Measurements from ENCODE around the gene RUFY4. TPM values are rescaled to one million over a fixed set of nuclear protein-coding genes. Genes with fewer than 3 reads are reported as not detected.

RUFY4 gene
- total and polyA plus RNA-seq, 9 of the 15 experiments (the other 6 are each of a cell fraction or from before 2014, with no cell fraction given): not detected

DNA sequence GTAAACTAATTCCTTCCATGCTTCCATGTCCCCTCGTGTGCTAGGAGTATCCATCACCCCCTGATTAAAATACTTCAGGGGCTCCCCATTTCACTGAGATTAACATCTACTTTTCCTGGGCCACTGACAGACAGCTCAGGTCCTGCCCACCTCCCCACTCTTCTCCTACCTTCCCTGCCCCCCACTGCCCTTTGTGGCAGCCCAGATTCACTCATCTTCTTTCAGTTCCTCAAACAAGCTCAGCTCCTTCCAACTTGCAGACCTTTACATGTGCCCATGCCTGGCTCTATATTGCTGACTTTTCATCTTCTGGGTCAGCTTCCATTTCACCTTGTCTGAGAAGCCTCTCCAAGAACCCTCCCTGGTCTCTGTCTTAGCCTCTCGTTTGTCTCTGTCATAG, 12.0 kb downstream of the RUFY4 start:
- Histone ChIP-seq H3K4me1 (replicated peaks in 1 of 2; ENCODE audit: control insufficient read depth in 2 of 2, insufficient read depth in 2 of 2, low read length in 2 of 2) (no peaks in the 10 kb centered on the region), H2AFZ (ENCODE audit: low read depth, low read length) (no peak overlapping the region), H3K36me3 (ENCODE audit: control insufficient read depth, insufficient read depth, low read length) (no peaks in the 10 kb centered on the region), H3K4me3 (no peak overlapping the region), H3K9ac (ENCODE audit: insufficient read depth in 1 of 2, low read depth in 2 of 2, low read length in 2 of 2) (no peak overlapping the region), H3K27me3 (ENCODE audit: control insufficient read depth in 2 of 2, insufficient read depth in 2 of 2, low read length in 2 of 2) (peaks cover 0 to 18% of the 10 kb centered on the region in 2 experiments; a peak in 1 of 5 replicates), H3K9me1 (ENCODE audit: control insufficient read depth, insufficient read depth, low read length) (no peaks in the 10 kb centered on the region), H3K27ac (ENCODE audit: extremely low read depth, low read depth, low read length) (no peak overlapping the region), H4K20me1 (replicated peaks; ENCODE audit: control insufficient read depth, insufficient read depth, low read length) (no peaks in the 10 kb centered on the region), H3K9me3 (replicated peaks; ENCODE audit: control insufficient read depth, insufficient read depth, low read depth, low read length) (no peaks in the 10 kb centered on the region), H3K79me2 (ENCODE audit: control insufficient read depth, insufficient read depth, low read length) (no peaks in the 10 kb centered on the region), H3K4me2 (ENCODE audit: insufficient read depth, low read length) (no peak overlapping the region)
- POLR2A ChIA-PET: no interaction called here
- intact Hi-C loops (cut with micrococcal nuclease): no loop called here
- WGBS (ENCODE audit: insufficient coverage, low coverage, missing lambda C conversion rate): 0% methylated on average over 2 of the region's 2 CpGs
- ATAC-seq (no peak), DNase-seq (ENCODE audit: extremely low read depth in 1 of 4, low spot score in 3 of 4) (no peak), FAIRE-seq (no peak)
- CTCF ChIA-PET (ENCODE audit: low intra/inter-chr PET ratio): no interaction called here
- in situ Hi-C loops (cut with MboI): no loop called here
- no TSS peak for BruUV-seq (replicated peaks)
- TF ChIP-seq, protein P1, sequence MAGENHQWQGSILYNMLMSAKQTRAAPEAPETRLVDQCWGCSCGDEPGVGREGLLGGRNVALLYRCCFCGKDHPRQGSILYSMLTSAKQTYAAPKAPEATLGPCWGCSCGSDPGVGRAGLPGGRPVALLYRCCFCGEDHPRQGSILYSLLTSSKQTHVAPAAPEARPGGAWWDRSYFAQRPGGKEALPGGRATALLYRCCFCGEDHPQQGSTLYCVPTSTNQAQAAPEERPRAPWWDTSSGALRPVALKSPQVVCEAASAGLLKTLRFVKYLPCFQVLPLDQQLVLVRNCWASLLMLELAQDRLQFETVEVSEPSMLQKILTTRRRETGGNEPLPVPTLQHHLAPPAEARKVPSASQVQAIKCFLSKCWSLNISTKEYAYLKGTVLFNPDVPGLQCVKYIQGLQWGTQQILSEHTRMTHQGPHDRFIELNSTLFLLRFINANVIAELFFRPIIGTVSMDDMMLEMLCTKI (IDR thresholded peaks at IDR 0.05; ENCODE audit: partially characterized antibody): no peak
- peak; percentile 50; the same call in 1 of the 2 replicates for TF ChIP-seq ZNF239 (CRISPR knock-in tag; IDR thresholded peaks at IDR 0.05)

DNA sequence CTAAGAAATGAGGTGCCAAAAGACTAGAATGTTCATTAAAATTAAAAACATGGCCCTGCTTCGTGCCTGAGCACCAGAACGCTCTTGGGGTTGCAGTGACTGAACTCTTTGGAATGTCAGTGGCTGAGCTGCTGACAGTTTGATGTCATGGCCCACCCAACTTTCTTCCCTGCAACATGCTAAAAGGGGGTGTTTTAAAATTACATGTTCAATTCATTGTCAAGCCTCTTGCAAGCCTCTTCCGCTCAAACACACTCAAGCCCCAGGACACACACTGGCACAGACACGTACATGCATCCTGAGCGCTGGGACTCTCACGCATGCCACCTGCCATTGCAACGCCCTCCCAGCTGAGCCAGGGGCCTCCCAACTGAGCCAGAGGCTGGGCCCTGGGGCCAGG, 12.6 kb downstream of the RUFY4 start:
- Histone ChIP-seq H3K9ac (ENCODE audit: insufficient read depth in 1 of 2, low read depth in 2 of 2, low read length in 2 of 2) (no peak overlapping the region), H3K4me1 (replicated peaks in 1 of 2; ENCODE audit: control insufficient read depth in 2 of 2, insufficient read depth in 2 of 2, low read length in 2 of 2) (no peaks in the 10 kb centered on the region), H3K9me1 (ENCODE audit: control insufficient read depth, insufficient read depth, low read length) (no peaks in the 10 kb centered on the region), H3K4me3 (no peak overlapping the region), H4K20me1 (replicated peaks; ENCODE audit: control insufficient read depth, insufficient read depth, low read length) (no peaks in the 10 kb centered on the region), H3K9me3 (replicated peaks; ENCODE audit: control insufficient read depth, insufficient read depth, low read depth, low read length) (no peaks in the 10 kb centered on the region), H3K36me3 (ENCODE audit: control insufficient read depth, insufficient read depth, low read length) (no peaks in the 10 kb centered on the region), H3K79me2 (ENCODE audit: control insufficient read depth, insufficient read depth, low read length) (no peaks in the 10 kb centered on the region), H3K27me3 (ENCODE audit: control insufficient read depth in 2 of 2, insufficient read depth in 2 of 2, low read length in 2 of 2) (peaks cover 0 to 13% of the 10 kb centered on the region in 2 experiments; a peak in 1 of 5 replicates), H2AFZ (ENCODE audit: low read depth, low read length) (no peak overlapping the region), H3K4me2 (ENCODE audit: insufficient read depth, low read length) (no peak overlapping the region), H3K27ac (ENCODE audit: extremely low read depth, low read depth, low read length) (no peak overlapping the region)
- FAIRE-seq (no peak), DNase-seq (ENCODE audit: extremely low read depth in 1 of 4, low spot score in 3 of 4) (no peak), ATAC-seq (no peak)
- ChIA-PET POLR2A (interaction anchor here (0.7 kb wide), 1 partner anchor 17 kb away, joined by 3 read pairs; no protein-coding TSS in a partner anchor), CTCF (ENCODE audit: low intra/inter-chr PET ratio) (no interaction called here)
- in situ Hi-C loops (cut with MboI) (no loop called here), intact Hi-C loops (cut with micrococcal nuclease) (no loop called here)
- WGBS (ENCODE audit: insufficient coverage, low coverage, missing lambda C conversion rate): 0% methylated on average over 4 of the region's 7 CpGs
- TF ChIP-seq RBM17 (IDR thresholded peaks at IDR 0.05; ENCODE audit: borderline replicate concordance, low read depth, low read length): no peak
- no peak for TF ChIP-seq CHD2 (IDR thresholded peaks at IDR 0.05; ENCODE audit: low read depth, low read length)
- no peak for TF ChIP-seq ZNF780A (CRISPR knock-in tag; IDR thresholded peaks at IDR 0.05)
- TF ChIP-seq, protein P2, sequence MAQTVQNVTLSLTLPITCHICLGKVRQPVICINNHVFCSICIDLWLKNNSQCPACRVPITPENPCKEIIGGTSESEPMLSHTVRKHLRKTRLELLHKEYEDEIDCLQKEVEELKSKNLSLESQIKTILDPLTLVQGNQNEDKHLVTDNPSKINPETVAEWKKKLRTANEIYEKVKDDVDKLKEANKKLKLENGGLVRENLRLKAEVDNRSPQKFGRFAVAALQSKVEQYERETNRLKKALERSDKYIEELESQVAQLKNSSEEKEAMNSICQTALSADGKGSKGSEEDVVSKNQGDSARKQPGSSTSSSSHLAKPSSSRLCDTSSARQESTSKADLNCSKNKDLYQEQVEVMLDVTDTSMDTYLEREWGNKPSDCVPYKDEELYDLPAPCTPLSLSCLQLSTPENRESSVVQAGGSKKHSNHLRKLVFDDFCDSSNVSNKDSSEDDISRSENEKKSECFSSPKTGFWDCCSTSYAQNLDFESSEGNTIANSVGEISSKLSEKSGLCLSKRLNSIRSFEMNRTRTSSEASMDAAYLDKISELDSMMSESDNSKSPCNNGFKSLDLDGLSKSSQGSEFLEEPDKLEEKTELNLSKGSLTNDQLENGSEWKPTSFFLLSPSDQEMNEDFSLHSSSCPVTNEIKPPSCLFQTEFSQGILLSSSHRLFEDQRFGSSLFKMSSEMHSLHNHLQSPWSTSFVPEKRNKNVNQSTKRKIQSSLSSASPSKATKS (CRISPR knock-in tag; IDR thresholded peaks at IDR 0.05): no peak
- no TSS peak for BruUV-seq (replicated peaks)

Measured in K562 (cell line).